Naive thymus-derived CD4-positive, alpha-beta T cell (primary cell): Measurements from ENCODE around the gene SYN1. TPM values are rescaled to one million over a fixed set of nuclear protein-coding genes. Genes with fewer than 3 reads are reported as not detected.

Experiments used
- ATAC-seq: fragments of 150-1000 bp; cut with Tn5 transposase; 2 replicates; pipeline ENCODE4 v1.10.0; 2021; ENCODE audit warnings: mild to moderate bottlenecking, moderate library complexity
- CTCF ChIA-PET: fragments of 350-600 bp; sonication (Branson Sonifier 250); formaldehyde crosslinking; loops from one replicate; lab custom pipeline; 2021; ENCODE audit warnings: antibody characterized with exemption; lab: Charles Lee
- POLR2A ChIA-PET: fragments of 350-600 bp; sonication (Branson Sonifier 250); formaldehyde crosslinking; loops from one replicate; lab custom pipeline; 2021; ENCODE audit warnings: antibody characterized with exemption, inconsistent platforms; lab: Charles Lee
- DNase-seq, 9 donors: peaks; one replicate each; pipeline versions ENCODE4 v3.0.0 to v3.0.0-alpha.2; 2020 to 2022; ENCODE audit warnings: mixed read lengths in 1 of 9
- H3K27ac ChIP-seq: one replicate; pipeline ENCODE4 v1.7.0; 2013; ENCODE audit warnings: mild to moderate bottlenecking, low read depth, low read length, moderate library complexity
- H3K27me3 ChIP-seq, 2 donors: one replicate each; pipeline ENCODE4 v1.7.0; 2013; ENCODE audit warnings: low read length in 2 of 2, mild to moderate bottlenecking in 2 of 2, moderate library complexity in 2 of 2; ENCODE audit not compliant: control insufficient read depth in 2 of 2, insufficient read depth in 2 of 2
- H3K36me3 ChIP-seq, 3 experiments: 1 replicate in 2 of 3; 2 replicates in 1 of 3; pipeline ENCODE4 v1.7.0; 2013; ENCODE audit warnings: low read length in 3 of 3, mild to moderate bottlenecking in 3 of 3, moderate library complexity in 1 of 3; ENCODE audit not compliant: insufficient read depth in 3 of 3, control insufficient read depth in 2 of 3
- H3K4me1 ChIP-seq, 2 donors: one replicate each; pipeline ENCODE4 v1.7.0; 2013; ENCODE audit warnings: low read length in 2 of 2, mild to moderate bottlenecking in 2 of 2, moderate library complexity in 1 of 2; ENCODE audit not compliant: control insufficient read depth in 2 of 2, insufficient read depth in 2 of 2
- H3K4me3 ChIP-seq: 2 replicates; pipeline ENCODE4 v1.7.0; 2013; ENCODE audit warnings: mild to moderate bottlenecking, low read length
- H3K9me3 ChIP-seq, 3 experiments: 1 replicate in 2 of 3; 2 replicates in 1 of 3; pipeline ENCODE4 v1.7.0; 2013; ENCODE audit warnings: low read length in 3 of 3; ENCODE audit not compliant: control insufficient read depth in 2 of 3
- H3K27ac Mint-ChIP-seq, 9 donors: one replicate each; pipeline ENCODE4 v1.8.0; 2020 to 2022; ENCODE audit warnings: mixed read lengths in 9 of 9, mild to moderate bottlenecking in 8 of 9, moderate library complexity in 5 of 9, inconsistent platforms in 2 of 9
- H3K27me3 Mint-ChIP-seq, 5 donors: one replicate each; pipeline ENCODE4 v1.8.0; 2021 to 2022; ENCODE audit warnings: mixed read lengths in 5 of 5, mild to moderate bottlenecking in 1 of 5
- H3K36me3 Mint-ChIP-seq, 5 donors: one replicate each; pipeline ENCODE4 v1.8.0; 2020 to 2022; ENCODE audit warnings: mixed read lengths in 5 of 5, mild to moderate bottlenecking in 3 of 5, inconsistent platforms in 1 of 5
- H3K4me1 Mint-ChIP-seq, 7 donors: one replicate each; pipeline ENCODE4 v1.8.0; 2020 to 2022; ENCODE audit warnings: mixed read lengths in 7 of 7, mild to moderate bottlenecking in 3 of 7, inconsistent platforms in 1 of 7
- H3K4me3 Mint-ChIP-seq, 10 donors: one replicate each; pipeline ENCODE4 v1.8.0; 2020 to 2022; ENCODE audit warnings: mild to moderate bottlenecking in 10 of 10, mixed read lengths in 10 of 10, moderate library complexity in 6 of 10, inconsistent platforms in 2 of 10
- H3K9me3 Mint-ChIP-seq, 11 donors: one replicate each; pipeline ENCODE4 v1.8.0; 2020 to 2022; ENCODE audit warnings: mixed read lengths in 11 of 11, mild to moderate bottlenecking in 4 of 11, inconsistent platforms in 1 of 11, moderate library complexity in 1 of 11
- intact Hi-C, 2 donors: fragments of 100-400 bp; cut with micrococcal nuclease; formaldehyde crosslinking; loops; one replicate each; pipeline ENCODE4 v1.15.1; 2023
- polyA plus RNA-seq, 2 donors: library from polyadenylated mRNA; unstranded; fragments of 300-500 nt; fragmentation: Illumina TruSeq; gene quantifications; one replicate each; pipeline ENCODE4 v1.2.3, GENCODE V29; 2021
- total RNA-seq, 6 experiments: library from RNA in 5 of 6; stranded (reverse) in 5 of 6; gene quantifications; 1 replicate in 5 of 6; 2 replicates in 1 of 6; pipeline ENCODE4 v1.2.3 and lab custom pipeline; 2021 to 2026

Gene SYN1
- total and polyA plus RNA-seq, 7 experiments from 2014 or later = 0.24 to 1.5 (median 0.74) TPM

GRCh38 chrX:47631676-47632075 is 12.0 kb upstream of the SYN1 start:
- H3K27me3 Mint-ChIP-seq = no peaks in the 10 kb centered on the region
- Histone ChIP-seq H3K36me3 (peaks cover 0 to 9% (median 0%) of the 10 kb centered on the region in 3 experiments), H3K9me3 (no peaks in the 10 kb centered on the region), H3K27me3 (no peaks in the 10 kb centered on the region), H3K4me1 (peaks cover 3 to 7% of the 10 kb centered on the region in 2 donors), H3K27ac (no peak overlapping the region), H3K4me3 (no peak overlapping the region)
- ChIA-PET POLR2A (interaction anchor here (0.5 to 1.9 kb wide), 3 partner anchors 9 to 80 kb away, joined by 3 to 12 read pairs (median 3); no protein-coding TSS in a partner anchor), CTCF (no interaction called here)
- peaks cover 0 to 5% (median 0%) of the 10 kb centered on the region in 5 donors for H3K36me3 Mint-ChIP-seq
- ATAC-seq = no peak
- H3K4me1 Mint-ChIP-seq = peaks cover 0 to 31% (median 25%) of the 10 kb centered on the region in 7 donors
- intact Hi-C loops = loop anchor here in 1 of 2 donors (5.0 kb wide), 1 partner anchor 414 kb away; the partner anchor contains the start of gene CDK16
- H3K9me3 Mint-ChIP-seq = peaks cover 0 to 2% (median 0%) of the 10 kb centered on the region in 11 donors
- H3K27ac Mint-ChIP-seq = peak overlapping the region in 2 of 9 donors; percentile 8 to 95
- no peak overlapping the region for H3K4me3 Mint-ChIP-seq
- DNase-seq = no peak

GRCh38 chrX:47629419-47630200 is 10.0 kb upstream of the SYN1 start, which contains the start of gene CFP:
TSS of gene CFP (minus strand) at chrX:47629930. CDS start at chrX:47629844, 86 bp downstream.
- Histone ChIP-seq H3K36me3 (peaks cover 0 to 7% (median 0%) of the 10 kb centered on the region in 3 experiments), H3K9me3 (no peaks in the 10 kb centered on the region), H3K4me1 (peaks cover 3% of the 10 kb centered on the region in 2 donors), H3K4me3 (peak within 1 kb of the TSS; percentile 61), H3K27me3 (no peaks in the 10 kb centered on the region), H3K27ac (peak within 1 kb of the TSS; percentile 64)
- H3K9me3 Mint-ChIP-seq = peaks cover 0 to 2% (median 0%) of the 10 kb centered on the region in 11 donors
- intact Hi-C loops = loop anchor here in 1 of 2 donors (1.0 to 5.0 kb wide), 6 partner anchors 8 to 412 kb away; partner anchors contain the start of genes ARAF, CDK16, ELK1 and TIMP1
- ChIA-PET POLR2A (interaction anchor here (0.5 to 2.2 kb wide), 13 partner anchors 10 to 268 kb away, joined by 3 to 12 read pairs (median 4); partner anchors contain the start of genes ARAF, ELK1 and SYN1), CTCF (interaction anchor here (1.1 to 2.5 kb wide), 3 partner anchors 12 to 90 kb away, joined by 4 to 15 read pairs (median 5); no protein-coding TSS in a partner anchor)
- DNase-seq (peak in 4 of 9 donors; percentile 35 to 45 (median 42)), ATAC-seq (peak; percentile 61)
- peak within 1 kb of the TSS; percentile 83 to 95 (median 90) for H3K4me3 Mint-ChIP-seq
- no peaks in the 10 kb centered on the region for H3K27me3 Mint-ChIP-seq
- H3K36me3 Mint-ChIP-seq = peaks cover 0 to 9% (median 0%) of the 10 kb centered on the region in 5 donors
- peaks cover 0 to 31% (median 27%) of the 10 kb centered on the region in 7 donors for H3K4me1 Mint-ChIP-seq
- peak within 1 kb of the TSS; percentile 72 to 95 (median 91) for H3K27ac Mint-ChIP-seq

DNA sequence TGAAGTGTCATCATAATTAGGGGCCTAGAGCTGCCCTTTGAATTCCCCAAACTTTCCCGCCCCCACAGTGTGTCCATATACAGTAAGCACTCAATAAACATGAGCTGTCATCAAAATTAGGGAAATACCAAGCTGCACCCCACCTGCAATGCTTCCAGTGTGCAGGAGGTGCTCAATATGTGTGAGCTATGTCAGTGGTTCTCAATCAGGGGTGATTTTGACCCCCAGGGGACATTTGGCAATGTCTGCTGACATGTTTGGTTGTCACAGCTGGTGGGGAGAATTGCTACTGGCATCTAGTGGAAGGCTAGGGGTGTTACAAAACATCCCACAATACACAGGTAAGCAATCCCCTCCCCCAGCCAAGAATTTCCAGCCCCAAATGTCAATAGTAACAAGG is 9.3 kb upstream of the SYN1 start:
- peak overlapping the region; percentile 33 for H3K4me3 ChIP-seq
- H3K4me1 ChIP-seq = peaks cover 0 to 3% of the 10 kb centered on the region in 2 donors
- H3K9me3 Mint-ChIP-seq = peaks cover 0 to 2% (median 0%) of the 10 kb centered on the region in 11 donors
- no peaks in the 10 kb centered on the region for H3K27me3 ChIP-seq
- H3K36me3 ChIP-seq = peaks cover 0 to 4% (median 0%) of the 10 kb centered on the region in 3 experiments
- peak overlapping the region; percentile 83 to 95 (median 90) for H3K4me3 Mint-ChIP-seq
- ATAC-seq (peak; percentile 33), DNase-seq (peak in 4 of 9 donors; percentile 14 to 35 (median 30))
- H3K27ac ChIP-seq = peak overlapping the region; percentile 64
- peaks cover 0 to 3% (median 0%) of the 10 kb centered on the region in 5 donors for H3K27me3 Mint-ChIP-seq
- peak overlapping the region; percentile 72 to 95 (median 89) for H3K27ac Mint-ChIP-seq
- peaks cover 0 to 9% (median 0%) of the 10 kb centered on the region in 5 donors for H3K36me3 Mint-ChIP-seq
- ChIA-PET CTCF (interaction anchor here (0.9 to 2.5 kb wide), 5 partner anchors 13 to 90 kb away, joined by 4 to 15 read pairs (median 5); no protein-coding TSS in a partner anchor), POLR2A (interaction anchor here (0.8 to 2.2 kb wide), 6 partner anchors 10 to 72 kb away, joined by 3 to 11 read pairs (median 5); partner anchors contain the start of genes ARAF and SYN1)
- no peaks in the 10 kb centered on the region for H3K9me3 ChIP-seq
- intact Hi-C loops = loop anchor here in 1 of 2 donors (1.0 to 2.0 kb wide), 5 partner anchors 8 to 88 kb away; partner anchors contain the start of genes ARAF, ELK1 and TIMP1
- peaks cover 0 to 34% (median 28%) of the 10 kb centered on the region in 7 donors for H3K4me1 Mint-ChIP-seq

DNA sequence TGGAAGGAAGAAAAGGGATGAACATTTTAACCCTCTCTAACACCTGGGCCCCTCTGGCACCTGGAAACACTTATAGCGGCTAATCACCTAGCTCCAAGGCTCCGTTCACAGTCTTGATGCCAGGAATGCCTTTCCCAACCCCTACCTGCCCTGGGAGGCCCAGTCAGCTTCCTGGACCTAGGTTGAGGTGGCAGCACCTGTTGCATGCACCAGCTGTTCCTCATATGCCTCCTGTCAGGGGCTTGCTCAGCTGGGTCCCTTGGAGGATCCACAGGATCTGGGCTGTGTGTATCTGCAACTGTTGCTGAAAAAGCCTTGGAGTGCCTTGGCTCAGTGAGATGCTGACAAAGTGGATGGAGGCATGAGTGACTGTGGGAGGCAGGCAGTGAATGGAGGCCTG is 5.7 kb upstream of the SYN1 start:
- H3K4me3 Mint-ChIP-seq = peak overlapping the region in 3 of 10 donors; percentile 6 to 42 (median 41)

DNA sequence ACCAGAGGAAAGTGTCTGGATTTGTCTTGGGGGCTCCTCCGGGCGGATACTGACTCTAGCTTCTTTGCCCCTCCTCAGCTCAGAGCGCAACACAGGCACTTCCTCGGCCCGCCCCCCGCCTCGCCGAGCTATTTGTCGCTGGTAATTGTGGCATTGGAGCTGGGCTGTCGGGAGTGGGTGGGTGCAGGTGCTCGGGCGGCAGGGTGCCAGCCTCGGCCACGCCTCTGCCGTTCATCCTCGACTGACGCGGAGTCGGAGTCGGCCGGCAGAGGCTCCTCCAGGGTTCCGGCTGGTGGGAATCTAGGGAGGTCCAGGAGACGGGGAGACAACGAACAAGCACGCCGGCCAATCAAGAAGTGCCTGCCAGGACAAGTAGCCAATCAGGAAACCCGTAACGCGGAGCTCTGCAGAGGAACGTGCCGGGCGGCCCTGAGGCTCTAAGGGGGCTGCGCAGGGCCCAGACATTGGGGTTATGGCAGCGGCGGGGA is 3.9 kb upstream of the SYN1 start:
- H3K4me3 Mint-ChIP-seq = peak overlapping the region; percentile 75 to 92 (median 86)
- H3K27ac Mint-ChIP-seq = peak overlapping the region in 5 of 9 donors; percentile 23 to 83 (median 77)
- intact Hi-C loops = loop anchor here (1.0 to 5.0 kb wide), 3 partner anchors 27 to 431 kb away; partner anchors contain the start of genes ELK1 (in 1 of the 2), TIMP1 (in 1 of the 2) and UBA1 (in 1 of the 2)

More for the DNA sequence above, 5.7 kb upstream of the SYN1 start:
- POLR2A ChIA-PET = interaction anchor here (1.0 to 2.8 kb wide), 2 partner anchors 12 to 29 kb away, joined by 3 to 9 read pairs; no protein-coding TSS in a partner anchor
- no peak for DNase-seq
- Mint-ChIP-seq H3K36me3 (peaks cover 0 to 9% (median 0%) of the 10 kb centered on the region in 5 donors), H3K27ac (peak overlapping the region in 1 of 9 donors; percentile 51), H3K9me3 (peaks cover 0 to 4% (median 0%) of the 10 kb centered on the region in 11 donors), H3K4me1 (peaks cover 0 to 39% (median 27%) of the 10 kb centered on the region in 7 donors), H3K27me3 (peaks cover 0 to 27% (median 0%) of the 10 kb centered on the region in 5 donors)
- no peak overlapping the region for H3K4me3 ChIP-seq
- CTCF ChIA-PET = interaction anchor here (1.6 kb wide), 1 partner anchor 84 kb away, joined by 3 read pairs; no protein-coding TSS in a partner anchor
- H3K4me1 ChIP-seq = peaks cover under 1 to 3% of the 10 kb centered on the region in 2 donors
- no peak overlapping the region for H3K27ac ChIP-seq
- H3K9me3 ChIP-seq = no peaks in the 10 kb centered on the region
- intact Hi-C loops = no loop called here
- H3K36me3 ChIP-seq = peaks cover 0 to 4% (median 0%) of the 10 kb centered on the region in 3 experiments
- H3K27me3 ChIP-seq = no peaks in the 10 kb centered on the region
- no peak for ATAC-seq

More for the DNA sequence above, 3.9 kb upstream of the SYN1 start:
- peaks cover 0 to 4% (median 0%) of the 10 kb centered on the region in 3 experiments for H3K36me3 ChIP-seq
- peak overlapping the region; percentile 55 for H3K4me3 ChIP-seq
- H3K27ac ChIP-seq = peak overlapping the region; percentile 41
- Mint-ChIP-seq H3K27me3 (peaks cover 0 to 36% (median 3%) of the 10 kb centered on the region in 5 donors), H3K36me3 (peaks cover 0 to 9% (median 0%) of the 10 kb centered on the region in 5 donors), H3K9me3 (peaks cover 0 to 2% (median 0%) of the 10 kb centered on the region in 11 donors), H3K4me1 (peaks cover 0 to 44% (median 18%) of the 10 kb centered on the region in 7 donors)
- CTCF ChIA-PET = interaction anchor here (1.6 kb wide), 1 partner anchor 82 kb away, joined by 3 read pairs; no protein-coding TSS in a partner anchor
- no peaks in the 10 kb centered on the region for H3K9me3 ChIP-seq
- ATAC-seq (peak; percentile 51), DNase-seq (peak in 7 of 9 donors; percentile 47 to 64 (median 56))
- H3K27me3 ChIP-seq = no peaks in the 10 kb centered on the region
- H3K4me1 ChIP-seq = peaks cover 4% of the 10 kb centered on the region in 2 donors
- POLR2A ChIA-PET = interaction anchor here (0.6 to 2.8 kb wide), 10 partner anchors 13 to 1567 kb away, joined by 3 to 9 read pairs (median 4); partner anchors contain the start of genes TBC1D25 and TIMP1
